Stomach (tissue), 9 donors: ENCODE measurements around the gene ZNF827. TPM values are rescaled to one million over a fixed set of nuclear protein-coding genes. Genes with fewer than 3 reads are reported as not detected.
A peak's percentile ranks its signal among the peaks of the same experiment; 100 is the strongest.

Source experiments
- DNase-seq, 2 donors: peaks; one replicate each; pipeline versions ENCODE4 v3.0.0 to v3.0.0-alpha.2; 2013 to 2019
- H3K27ac ChIP-seq, 5 donors: fragments of 200-600 bp in 4 of 5; sonication (generic) in 4 of 5; one replicate each; pipeline ENCODE4 v1.5.1; 2013 to 2019; ENCODE audit warnings: mild to moderate bottlenecking in 1 of 5, moderate library complexity in 1 of 5
- H3K27me3 ChIP-seq, 3 donors: fragments of 200-600 bp; sonication (generic); one replicate each; pipeline ENCODE4 v1.5.1; 2017 to 2019; ENCODE audit warnings: mixed run types in 1 of 3
- H3K36me3 ChIP-seq, 4 donors: fragments of 200-600 bp; sonication (generic); 1 replicate in 3 of 4; 2 replicates in 1 of 4; pipeline ENCODE4 v1.5.1; 2016 to 2019
- H3K4me1 ChIP-seq, 4 donors: fragments of 200-600 bp; sonication (generic); one replicate each; pipeline ENCODE4 v1.5.1; 2016 to 2019
- H3K4me3 ChIP-seq, 4 donors: fragments of 200-600 bp; sonication (generic) in 3 of 4; one replicate each; pipeline ENCODE4 v1.5.1; 2016 to 2019; ENCODE audit warnings: mild to moderate bottlenecking in 1 of 4
- H3K9me3 ChIP-seq, 4 donors: fragments of 200-600 bp; sonication (generic); one replicate each; pipeline ENCODE4 v1.5.1; 2016 to 2019
- EP300 ChIP-seq: sonication (generic); formaldehyde crosslinking; IDR thresholded peaks from one replicate; pipeline ENCODE4 v1.6.1; 2017; ENCODE audit warnings: antibody characterized with exemption
- POLR2A ChIP-seq, 4 donors: fragments of 450-650 bp; IDR thresholded peaks; one replicate each; pipeline ENCODE4 v1.6.1; 2016; ENCODE audit warnings: antibody characterized with exemption in 4 of 4, control low read depth in 2 of 4, mild to moderate bottlenecking in 1 of 4, moderate library complexity in 1 of 4
- POLR2AphosphoS5 ChIP-seq, 3 donors: sonication (generic); formaldehyde crosslinking; IDR thresholded peaks; one replicate each; pipeline ENCODE4 v1.6.1; 2016; ENCODE audit warnings: antibody characterized with exemption in 3 of 3
- WGBS, 5 donors: extraction: QIAGEN DNeasy Blood & Tissue Kit in 3 of 5; methylation state at CpG; one replicate each; pipeline versions ENCODE4 v1.1.5 to v1.1.7; 2013 to 2018; 5-methylcytosine and 5-hydroxymethylcytosine counted together
- intact Hi-C: fragments of 100-400 bp; cut with DNase I; formaldehyde crosslinking; loops from one replicate; pipeline ENCODE4 v1.15.1; 2023; ENCODE audit warnings: low total_unique reads
- polyA plus RNA-seq, 3 donors: library from polyadenylated mRNA; stranded (reverse); fragments of 200-250 nt; gene quantifications; one replicate each; pipeline ENCODE4 v1.2.3, GENCODE V29; 2013
- total RNA-seq, 5 donors: library from RNA; depleted of rRNA; stranded (reverse); fragments of >200 nt; gene quantifications; one replicate each; pipeline versions ENCODE4 v1.1.0 to v1.2.3, GENCODE V29; 2014 to 2016
- TF ChIP-seq, protein P1 (sequence below), 7 experiments: fragments of 450-650 bp in 4 of 7; fragments of 200-600 bp in 3 of 7; sonication (generic) in 3 of 7; IDR thresholded peaks; one replicate each; pipeline ENCODE4 v1.5.1; 2016 to 2019; ENCODE audit warnings: antibody characterized with exemption in 7 of 7, control low read depth in 2 of 7, mild to moderate bottlenecking in 1 of 7
- donor health status: healthy with polysubstance abuse.
- donor health status: Bipolar disorder and iron deficiency.
- donor health status: healthy.

The ZNF827 gene
- total and polyA plus RNA-seq, 8 donors: 1.7 to 109 (median 13.5) TPM

DNA sequence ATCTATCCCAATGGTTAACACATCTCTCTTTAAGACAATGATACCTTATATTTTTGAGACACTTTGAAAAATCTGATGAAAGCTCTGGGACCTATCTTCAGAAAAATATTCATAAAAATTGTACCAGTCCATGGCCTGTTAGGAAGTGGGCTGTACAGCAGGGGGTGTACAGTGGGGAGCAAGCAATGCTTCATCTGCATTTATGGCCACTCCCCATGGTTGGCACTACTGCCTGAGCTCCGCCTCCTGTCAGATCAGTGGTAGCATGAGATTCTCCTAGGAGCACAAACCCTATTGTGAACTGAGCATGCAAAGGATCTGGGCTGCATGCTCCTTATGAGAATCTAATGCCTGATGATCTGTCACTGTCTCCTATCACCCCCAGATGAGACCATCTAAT lies 216.1 kb downstream of the ZNF827 start:
- no peaks in the 10 kb centered on the region for H3K36me3 ChIP-seq
- no peaks in the 10 kb centered on the region for H3K4me1 ChIP-seq
- no peak overlapping the region for H3K27ac ChIP-seq
- TF ChIP-seq, protein P1, sequence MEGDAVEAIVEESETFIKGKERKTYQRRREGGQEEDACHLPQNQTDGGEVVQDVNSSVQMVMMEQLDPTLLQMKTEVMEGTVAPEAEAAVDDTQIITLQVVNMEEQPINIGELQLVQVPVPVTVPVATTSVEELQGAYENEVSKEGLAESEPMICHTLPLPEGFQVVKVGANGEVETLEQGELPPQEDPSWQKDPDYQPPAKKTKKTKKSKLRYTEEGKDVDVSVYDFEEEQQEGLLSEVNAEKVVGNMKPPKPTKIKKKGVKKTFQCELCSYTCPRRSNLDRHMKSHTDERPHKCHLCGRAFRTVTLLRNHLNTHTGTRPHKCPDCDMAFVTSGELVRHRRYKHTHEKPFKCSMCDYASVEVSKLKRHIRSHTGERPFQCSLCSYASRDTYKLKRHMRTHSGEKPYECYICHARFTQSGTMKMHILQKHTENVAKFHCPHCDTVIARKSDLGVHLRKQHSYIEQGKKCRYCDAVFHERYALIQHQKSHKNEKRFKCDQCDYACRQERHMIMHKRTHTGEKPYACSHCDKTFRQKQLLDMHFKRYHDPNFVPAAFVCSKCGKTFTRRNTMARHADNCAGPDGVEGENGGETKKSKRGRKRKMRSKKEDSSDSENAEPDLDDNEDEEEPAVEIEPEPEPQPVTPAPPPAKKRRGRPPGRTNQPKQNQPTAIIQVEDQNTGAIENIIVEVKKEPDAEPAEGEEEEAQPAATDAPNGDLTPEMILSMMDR (IDR thresholded peaks at IDR 0.05): no peak
- TF ChIP-seq POLR2AphosphoS5 (IDR thresholded peaks at IDR 0.05) (no peak), EP300 (no peak), POLR2A (IDR thresholded peaks at IDR 0.05) (no peak)
- no peaks in the 10 kb centered on the region for H3K9me3 ChIP-seq
- H3K27me3 ChIP-seq: no peaks in the 10 kb centered on the region
- H3K4me3 ChIP-seq: no peak overlapping the region
- intact Hi-C loops: no loop called here
- WGBS, 5 donors: 90 to 100% (median 96%) methylated on average over 1 of the region's 1 CpG
- DNase-seq: no peak

DNA sequence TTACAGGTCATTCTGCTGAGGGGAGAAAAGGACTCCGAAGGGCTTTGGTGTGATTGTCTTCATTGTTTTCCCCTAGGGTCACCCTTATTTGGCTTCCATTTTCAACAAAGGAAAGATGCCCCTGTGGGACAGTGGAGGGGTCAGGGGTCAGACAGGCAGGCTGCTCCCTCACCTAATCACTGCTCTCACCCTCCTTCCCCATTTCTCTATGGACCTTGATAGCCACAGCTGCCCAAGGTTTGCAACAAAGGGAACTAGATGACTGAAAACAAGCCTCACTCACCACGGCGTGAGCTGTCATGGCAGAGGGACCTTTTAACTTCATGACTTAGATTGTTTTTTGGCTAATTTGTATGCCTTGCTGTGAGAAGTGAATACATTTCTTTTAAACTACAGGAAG lies 218.0 kb downstream of the ZNF827 start:
- Histone ChIP-seq H3K4me3 (no peak overlapping the region), H3K9me3 (no peaks in the 10 kb centered on the region), H3K4me1 (no peaks in the 10 kb centered on the region), H3K36me3 (no peaks in the 10 kb centered on the region), H3K27me3 (no peaks in the 10 kb centered on the region), H3K27ac (no peak overlapping the region)
- no peak for DNase-seq
- TF ChIP-seq POLR2AphosphoS5 (IDR thresholded peaks at IDR 0.05) (no peak), POLR2A (IDR thresholded peaks at IDR 0.05) (no peak), EP300 (no peak)
- TF ChIP-seq, protein P1 (IDR thresholded peaks at IDR 0.05): no peak
- whole genome bisulfite sequencing, 5 donors: 87 to 97% (median 90%) methylated on average over 3 of the region's 3 CpGs
- intact Hi-C loops: no loop called here

DNA sequence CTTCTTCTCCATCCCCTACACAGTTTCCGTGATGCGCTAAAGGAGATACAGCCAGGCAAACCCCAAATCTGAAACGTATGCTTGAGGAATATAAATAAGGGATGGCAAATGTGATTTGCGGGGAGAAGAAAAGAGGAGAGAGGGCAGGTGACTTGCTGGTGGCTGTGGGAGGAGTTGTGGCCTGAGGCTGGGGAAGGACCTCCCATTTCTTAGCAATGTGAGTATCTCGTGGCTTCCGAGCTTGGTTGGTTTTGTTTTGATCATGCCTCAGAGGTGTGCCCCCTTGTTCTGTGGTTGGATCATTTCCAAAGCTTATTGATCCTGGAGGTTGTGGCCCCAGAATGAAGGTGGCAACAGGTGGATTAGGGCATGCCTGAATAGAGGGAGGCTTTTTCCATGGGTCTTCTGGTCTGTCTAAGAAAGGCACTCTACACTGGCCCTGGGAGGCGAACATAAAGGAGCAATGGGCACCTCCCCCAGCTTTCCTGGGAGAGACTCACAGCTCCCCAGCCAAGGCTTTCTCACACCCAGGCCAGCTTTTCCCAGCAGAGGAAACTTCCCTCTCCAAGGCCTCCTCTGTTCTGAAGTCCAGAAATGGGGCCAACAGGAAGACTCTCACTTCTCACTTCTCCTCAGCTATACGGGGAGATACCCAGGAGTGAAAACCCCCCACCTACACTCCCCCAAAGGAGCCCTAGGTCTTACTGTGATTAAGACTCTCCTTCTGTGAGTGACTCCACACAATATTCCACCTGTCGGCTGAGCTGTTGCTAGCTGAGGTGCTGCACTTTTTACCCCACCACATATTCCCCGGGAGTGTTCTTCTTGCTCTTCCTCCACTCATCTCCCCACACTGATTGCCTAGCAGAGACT lies 218.6 kb downstream of the ZNF827 start:
- 70 to 79% (median 76%) methylated on average over 10 of the region's 10 CpGs for WGBS, 5 donors
- Histone ChIP-seq H3K4me3 (no peak overlapping the region), H3K4me1 (no peaks in the 10 kb centered on the region), H3K36me3 (no peaks in the 10 kb centered on the region), H3K27me3 (no peaks in the 10 kb centered on the region), H3K27ac (no peak overlapping the region), H3K9me3 (no peaks in the 10 kb centered on the region)
- no peak for TF ChIP-seq POLR2A (IDR thresholded peaks at IDR 0.05)
- no peak for TF ChIP-seq EP300
- TF ChIP-seq, protein P1 (IDR thresholded peaks at IDR 0.05): no peak
- no peak for TF ChIP-seq POLR2AphosphoS5 (IDR thresholded peaks at IDR 0.05)
- peak in 1 of 2 donors; percentile 50 for DNase-seq
- intact Hi-C loops: no loop called here

DNA sequence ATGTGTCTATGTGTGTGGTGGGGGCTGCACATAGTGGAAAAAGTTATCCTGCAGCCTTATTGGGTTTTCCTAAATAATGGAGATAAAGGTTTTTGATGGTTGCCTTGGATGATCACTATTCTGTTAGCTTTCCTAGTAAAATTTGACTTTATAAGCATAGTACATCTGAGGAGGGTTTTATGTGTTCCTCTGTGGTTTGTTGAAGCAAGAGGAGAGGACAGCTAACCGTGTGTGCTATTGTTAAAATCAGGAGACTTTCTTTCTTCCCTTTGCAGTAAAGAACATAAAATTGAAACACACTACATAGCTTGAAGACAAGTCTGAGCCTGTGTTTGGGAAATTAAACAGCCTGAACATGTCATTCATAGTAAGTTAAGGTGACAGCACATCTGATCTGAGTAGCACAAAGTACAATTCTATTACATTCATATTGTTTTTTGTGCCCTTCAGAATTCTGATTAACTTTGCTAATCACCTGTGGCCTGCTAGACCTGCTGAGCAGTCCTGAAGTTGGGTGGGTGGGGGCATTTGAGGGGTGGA lies 221.9 kb downstream of the ZNF827 start:
- no peak overlapping the region for H3K27ac ChIP-seq
- H3K4me1 ChIP-seq: no peaks in the 10 kb centered on the region
- DNase-seq: no peak
- H3K9me3 ChIP-seq: peaks cover 0 to 5% (median 4%) of the 10 kb centered on the region in 4 donors
- H3K36me3 ChIP-seq: no peaks in the 10 kb centered on the region
- no peak overlapping the region for H3K4me3 ChIP-seq
- H3K27me3 ChIP-seq: no peaks in the 10 kb centered on the region
- TF ChIP-seq, protein P1 (IDR thresholded peaks at IDR 0.05): no peak
- intact Hi-C loops: no loop called here
- WGBS, 5 donors: 57 to 78% (median 68%) methylated on average over 1 of the region's 1 CpG
